ENCODE measurements around the gene PAX8. TPM values are rescaled to one million over a fixed set of nuclear protein-coding genes. Genes with fewer than 3 reads are reported as not detected.
"Not testable (repeated sequence)": the region's sequence is repeated elsewhere in the genome, so short reads cannot be mapped to it uniquely, and the experiment has no call there.

Gene PAX8
- total RNA-seq = 19.6 and 27.8 TPM in 2 replicates
- polyA plus RNA-seq (2012) = 38.9 TPM

GRCh38 chr2:113278742-113279139, at the start of gene PAX8:
TSS of gene PAX8 (minus strand) at chr2:113278921. CDS start at chr2:113278394, 527 bp downstream.
- DNase-seq (ENCODE audit: low read depth) = no peak

DNA sequence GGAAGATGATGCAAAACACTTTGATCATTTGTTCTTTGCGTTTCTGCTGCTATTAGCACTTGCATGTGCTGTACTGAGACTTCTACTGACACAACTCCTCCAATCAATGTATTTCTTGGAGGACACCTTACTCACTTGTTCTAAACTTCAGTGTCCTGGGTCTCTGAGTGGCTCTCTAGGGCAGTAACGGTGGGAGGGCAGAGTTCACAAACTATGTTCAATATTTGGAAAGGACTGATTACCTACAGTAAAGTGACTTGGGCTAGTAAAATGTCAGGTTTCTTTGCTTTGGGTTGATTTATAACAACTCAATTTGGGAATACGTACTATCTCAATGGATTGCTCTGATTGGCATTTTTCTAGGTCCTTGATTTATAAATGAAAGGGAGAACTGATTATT, 49.3 kb upstream of the PAX8 start:
- no peak for DNase-seq (ENCODE audit: low read depth)

- not testable (repeated sequence) for DNase-seq (ENCODE audit: low read depth)
These were observed 46.5 kb upstream of the PAX8 start for GRCh38 chr2:113325161-113325731.

DNA sequence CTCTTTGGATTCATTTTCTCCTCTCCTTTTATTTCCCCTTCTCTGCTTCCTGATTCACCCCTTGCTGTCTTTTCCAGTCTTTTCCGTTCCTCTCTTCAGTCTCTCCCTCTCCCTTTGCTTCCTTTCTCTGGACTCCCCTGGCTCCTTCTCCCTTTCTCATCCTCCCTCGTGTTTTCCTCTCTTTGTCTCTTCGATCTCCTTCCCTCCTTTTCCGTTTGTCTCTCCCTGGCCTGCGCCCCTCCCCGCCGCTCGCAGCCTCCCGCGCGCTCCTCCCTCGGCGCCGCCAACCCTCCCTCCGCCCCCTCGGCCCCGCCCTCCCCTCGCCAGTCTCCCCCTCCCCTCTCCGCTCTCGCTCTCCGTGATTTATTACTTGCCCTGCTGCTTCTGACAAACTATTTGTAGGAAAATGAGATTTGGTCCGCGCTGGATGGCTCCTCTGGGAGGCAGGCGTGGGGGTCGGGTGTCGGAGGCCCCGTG, 46.0 kb upstream of the PAX8 start:
- peak; percentile 82 for DNase-seq (ENCODE audit: low read depth)

GRCh38 chr2:113323129-113323528, 44.4 kb upstream of the PAX8 start:
- DNase-seq (ENCODE audit: low read depth) = not testable (repeated sequence)

- DNase-seq (ENCODE audit: low read depth) = not testable (repeated sequence)
These were observed 41.4 kb upstream of the PAX8 start for GRCh38 chr2:113320106-113320505.

- not testable (repeated sequence) for DNase-seq (ENCODE audit: low read depth)
These were observed 40.2 kb upstream of the PAX8 start for GRCh38 chr2:113318941-113319340.

DNA sequence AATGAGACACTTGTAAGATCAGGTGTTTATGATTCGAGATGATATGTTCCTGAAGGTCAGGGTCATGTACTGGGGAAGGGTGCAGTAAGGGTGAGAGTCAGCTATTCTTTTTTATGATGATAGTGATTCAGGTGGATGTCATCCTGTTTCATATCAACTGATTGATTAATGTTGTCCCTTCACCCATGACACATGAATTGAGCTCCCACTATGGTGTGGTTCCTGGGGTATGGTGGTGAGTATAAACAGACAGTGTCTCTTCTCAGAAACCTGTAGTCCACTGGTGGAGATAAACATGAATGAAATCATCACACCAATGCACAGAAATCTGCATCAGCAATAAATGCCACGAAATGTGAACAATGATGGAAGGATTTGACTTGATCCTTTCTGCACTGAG, 37.4 kb upstream of the PAX8 start:
- DNase-seq (ENCODE audit: low read depth) = no peak

GRCh38 chr2:113314663-113315062, 35.9 kb upstream of the PAX8 start:
- not testable (repeated sequence) for DNase-seq (ENCODE audit: low read depth)

DNA sequence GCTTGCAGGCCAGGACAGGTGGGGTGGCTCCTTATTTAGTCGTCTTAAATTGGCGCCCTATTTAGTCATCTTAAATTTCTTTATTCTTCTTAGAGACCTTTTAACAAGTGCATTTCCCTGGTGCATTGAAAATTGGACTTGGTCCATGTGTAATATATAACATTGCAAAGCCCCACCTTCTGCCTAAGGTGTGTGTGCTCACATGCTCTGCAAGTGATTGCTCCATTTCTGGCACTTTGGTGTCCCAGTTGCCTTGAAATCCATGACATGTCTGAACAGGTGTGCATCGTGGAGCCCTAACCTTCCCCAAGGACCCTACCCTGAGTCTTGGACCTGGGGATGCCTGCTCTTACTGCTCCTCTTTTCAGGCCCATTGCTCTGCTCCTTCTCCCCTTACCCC, 35.5 kb upstream of the PAX8 start:
- DNase-seq (ENCODE audit: low read depth) = not testable (repeated sequence)

DNA sequence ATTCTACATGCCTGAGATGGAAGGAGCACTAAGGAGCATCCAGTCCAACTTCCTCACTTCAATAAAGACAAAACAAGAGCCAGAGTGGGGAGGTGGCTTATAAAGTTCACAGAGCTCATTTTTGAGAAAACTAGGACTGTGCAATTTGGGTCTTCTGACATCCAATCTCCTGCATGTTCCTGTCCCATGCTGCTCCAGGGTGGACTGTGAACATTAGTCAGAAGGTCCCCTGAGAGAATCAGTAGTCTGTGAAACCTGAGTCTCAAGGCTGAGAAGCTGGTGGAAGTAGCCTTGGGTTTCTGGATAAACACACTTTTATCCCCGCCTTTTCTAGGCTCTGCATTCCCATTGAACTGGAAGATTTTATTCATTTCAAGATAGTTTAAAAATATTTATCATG, 33.1 kb upstream of the PAX8 start:
- DNase-seq (ENCODE audit: low read depth) = peak; percentile 64

- not testable (repeated sequence) for DNase-seq (ENCODE audit: low read depth)
These were observed 32.5 kb upstream of the PAX8 start for GRCh38 chr2:113311191-113311590.

DNA sequence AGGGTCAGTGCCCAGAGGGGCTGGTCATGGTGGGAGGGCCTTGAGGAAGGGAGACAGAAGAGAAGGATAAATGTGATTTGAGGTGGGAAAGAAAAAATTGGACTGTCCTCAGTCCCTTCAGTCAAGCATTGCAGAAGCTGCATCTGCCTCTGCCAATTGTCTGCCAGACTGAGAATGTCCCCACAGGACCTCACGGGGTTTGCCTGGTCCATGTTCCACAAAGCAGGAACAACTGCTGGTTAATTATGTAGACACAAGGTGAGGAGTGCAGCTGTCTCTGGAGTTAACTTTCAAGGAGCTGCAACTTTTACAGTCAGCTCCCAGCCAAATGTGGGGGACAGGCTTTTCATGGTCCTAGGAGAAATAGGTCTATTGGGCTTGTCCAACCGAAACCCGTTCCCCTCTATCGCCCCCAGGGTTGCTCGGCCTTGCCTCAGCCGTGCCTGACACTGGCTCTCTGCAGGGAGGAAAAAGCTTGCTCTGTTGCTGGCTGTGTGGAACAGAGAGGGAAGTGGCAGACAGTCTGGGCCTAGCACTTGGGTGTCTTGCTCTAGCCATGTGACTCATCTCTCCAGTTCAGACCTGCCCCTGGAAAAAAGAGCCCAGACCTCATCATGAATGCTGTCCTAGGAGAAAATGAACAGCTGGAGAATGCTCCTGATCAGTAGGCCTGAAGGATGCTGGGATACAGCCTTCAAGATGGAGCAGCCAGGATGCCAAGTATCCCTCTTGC, 31.1 kb upstream of the PAX8 start:
- DNase-seq (ENCODE audit: low read depth) = peak; percentile 93

DNA sequence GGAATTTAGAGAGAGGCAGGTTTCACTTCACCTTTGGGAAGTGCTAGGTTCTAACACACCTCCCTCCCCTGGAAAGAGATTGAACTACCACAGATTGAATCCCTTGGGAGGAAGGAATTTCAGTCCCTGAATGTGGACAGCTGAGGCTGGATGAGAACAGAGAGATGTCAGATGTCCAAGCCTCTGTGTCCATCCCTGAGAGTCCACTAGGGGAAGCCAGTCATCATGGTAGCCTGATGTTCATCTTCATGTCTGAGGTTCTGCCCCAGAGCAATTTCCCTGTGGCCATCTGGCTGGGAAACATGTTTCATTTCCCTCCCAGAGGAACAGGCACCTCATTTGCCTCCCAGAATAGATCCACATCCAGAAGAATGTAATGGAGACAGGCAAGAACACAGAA, 30.1 kb upstream of the PAX8 start:
- peak; percentile 91 for DNase-seq (ENCODE audit: low read depth)

GRCh38 chr2:113306207-113306606, 27.5 kb upstream of the PAX8 start:
- DNase-seq (ENCODE audit: low read depth) = not testable (repeated sequence)

GRCh38 chr2:113305749-113306148, 27.0 kb upstream of the PAX8 start:
- not testable (repeated sequence) for DNase-seq (ENCODE audit: low read depth)

- peak; percentile 34 for DNase-seq (ENCODE audit: low read depth)
These were observed 26.4 kb upstream of the PAX8 start for GRCh38 chr2:113305146-113305545.

DNA sequence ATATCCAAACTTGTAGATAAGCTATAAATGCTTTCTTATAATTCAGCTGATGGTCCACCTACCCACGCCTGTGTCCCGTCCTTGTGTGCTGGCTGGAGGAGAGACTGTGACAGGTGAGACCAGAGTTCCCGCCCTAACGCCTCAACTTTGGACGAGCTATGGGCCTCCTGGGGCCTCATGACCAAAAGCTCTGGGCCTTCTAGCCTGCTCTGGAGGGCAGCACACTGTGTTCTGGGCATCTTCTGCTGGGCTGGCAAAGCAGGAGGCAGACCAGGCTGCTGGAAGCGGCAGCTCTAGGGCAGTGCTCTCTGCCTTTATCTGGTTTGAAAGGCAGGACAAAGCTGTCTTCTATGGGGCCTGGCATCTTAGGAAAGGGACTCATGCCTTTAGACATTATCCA, 26.0 kb upstream of the PAX8 start:
- DNase-seq (ENCODE audit: low read depth) = no peak

DNA sequence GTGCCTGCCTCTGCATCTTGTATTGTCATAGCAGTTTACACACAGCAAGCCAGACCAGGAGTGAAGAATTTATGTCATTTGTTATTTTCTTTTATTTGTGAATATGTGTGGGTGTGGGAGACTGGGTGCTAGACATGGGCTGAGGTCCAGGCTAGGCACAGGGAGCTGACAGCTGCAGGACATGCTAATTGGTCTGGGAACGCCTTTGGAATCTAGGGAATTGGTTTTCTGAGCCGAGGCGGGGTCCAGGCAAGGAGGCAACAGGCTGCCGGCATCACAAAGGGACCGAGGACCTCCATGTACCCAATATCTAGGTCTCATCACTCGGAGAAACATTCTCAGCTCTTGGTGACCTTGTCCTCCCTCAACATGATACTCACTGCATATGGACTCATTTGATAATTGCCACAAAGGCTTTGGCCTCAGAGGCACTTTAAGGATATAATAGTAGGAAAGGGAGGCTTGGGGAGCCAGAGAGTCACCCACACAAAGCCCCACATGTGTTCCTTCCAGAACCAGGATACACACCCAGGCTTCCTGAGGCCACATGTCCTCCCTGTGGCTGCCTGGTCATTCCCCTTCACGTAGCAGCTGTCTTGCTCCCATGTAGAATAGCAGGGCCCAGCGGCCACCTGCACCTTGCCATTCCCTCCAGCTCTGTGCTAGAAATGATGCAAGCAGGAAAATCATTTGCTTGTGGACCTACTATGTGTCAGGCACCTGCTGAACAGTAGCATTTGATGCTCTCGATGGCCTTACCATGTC, 23.7 kb upstream of the PAX8 start:
- DNase-seq (ENCODE audit: low read depth) = peak; percentile 84

DNA sequence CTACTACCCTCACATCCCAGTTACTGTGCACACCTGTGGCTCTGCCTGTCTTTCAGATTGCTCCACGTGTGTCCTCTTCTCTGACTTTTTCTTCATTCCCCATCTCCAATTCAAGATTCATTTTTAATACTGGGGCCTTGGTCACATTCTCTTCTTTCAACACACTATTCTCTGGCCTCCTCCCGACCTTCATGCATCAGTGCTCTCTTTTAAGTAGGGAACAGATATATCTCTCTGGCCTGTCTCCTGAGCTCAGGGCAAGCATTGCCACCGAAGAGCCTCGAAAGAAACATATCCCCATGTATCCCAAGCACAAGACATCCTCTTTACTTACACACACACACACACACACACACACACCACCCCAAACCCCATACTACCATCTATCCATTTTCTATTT, 21.6 kb upstream of the PAX8 start:
- DNase-seq (ENCODE audit: low read depth) = no peak

GRCh38 chr2:113298176-113298575, 19.5 kb upstream of the PAX8 start:
- DNase-seq (ENCODE audit: low read depth) = no peak

- not testable (repeated sequence) for DNase-seq (ENCODE audit: low read depth)
These were observed 18.9 kb upstream of the PAX8 start for GRCh38 chr2:113297590-113297989.
